Thyroid gland (tissue), 4 donors: Measurements from ENCODE around the gene SMURF1.

Experiments
- POLR2A ChIP-seq, 2 donors: fragments of 450-650 bp; IDR thresholded peaks; one replicate each; pipeline ENCODE4 v1.6.1; 2017; ENCODE audit warnings: antibody characterized with exemption in 2 of 2, mild to moderate bottlenecking in 2 of 2, moderate library complexity in 1 of 2
- TF ChIP-seq, protein P1 (sequence below), 6 experiments: fragments of 200-600 bp in 3 of 6; fragments of 450-650 bp in 3 of 6; sonication (generic) in 3 of 6; IDR thresholded peaks; one replicate each; pipeline ENCODE4 v1.5.1; 2016 to 2019; ENCODE audit warnings: antibody characterized with exemption in 6 of 6, mild to moderate bottlenecking in 2 of 6, inconsistent platforms in 1 of 6, moderate library complexity in 1 of 6

DNA sequence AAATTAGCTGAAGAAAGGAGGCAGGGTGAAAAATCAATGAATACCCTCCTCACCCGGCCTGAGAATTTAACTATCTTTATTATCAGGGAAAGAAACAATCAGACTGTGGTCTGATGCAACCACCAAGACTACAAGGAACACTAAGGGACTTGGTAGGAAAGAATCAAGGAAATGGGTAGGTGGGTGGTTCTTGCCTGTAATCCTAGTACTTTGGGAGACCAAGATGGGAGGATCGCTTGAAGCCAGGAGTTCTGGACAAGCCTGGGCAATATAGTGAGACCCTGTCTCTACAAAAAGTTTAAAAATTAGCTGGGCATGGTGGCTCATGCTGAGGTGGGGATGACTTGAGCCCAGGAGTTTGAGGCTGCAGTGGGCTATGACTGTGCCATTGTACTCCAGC lies 12.6 kb downstream of the SMURF1 start:
- TF ChIP-seq POLR2A (IDR thresholded peaks at IDR 0.05) = no peak
- TF ChIP-seq, protein P1, sequence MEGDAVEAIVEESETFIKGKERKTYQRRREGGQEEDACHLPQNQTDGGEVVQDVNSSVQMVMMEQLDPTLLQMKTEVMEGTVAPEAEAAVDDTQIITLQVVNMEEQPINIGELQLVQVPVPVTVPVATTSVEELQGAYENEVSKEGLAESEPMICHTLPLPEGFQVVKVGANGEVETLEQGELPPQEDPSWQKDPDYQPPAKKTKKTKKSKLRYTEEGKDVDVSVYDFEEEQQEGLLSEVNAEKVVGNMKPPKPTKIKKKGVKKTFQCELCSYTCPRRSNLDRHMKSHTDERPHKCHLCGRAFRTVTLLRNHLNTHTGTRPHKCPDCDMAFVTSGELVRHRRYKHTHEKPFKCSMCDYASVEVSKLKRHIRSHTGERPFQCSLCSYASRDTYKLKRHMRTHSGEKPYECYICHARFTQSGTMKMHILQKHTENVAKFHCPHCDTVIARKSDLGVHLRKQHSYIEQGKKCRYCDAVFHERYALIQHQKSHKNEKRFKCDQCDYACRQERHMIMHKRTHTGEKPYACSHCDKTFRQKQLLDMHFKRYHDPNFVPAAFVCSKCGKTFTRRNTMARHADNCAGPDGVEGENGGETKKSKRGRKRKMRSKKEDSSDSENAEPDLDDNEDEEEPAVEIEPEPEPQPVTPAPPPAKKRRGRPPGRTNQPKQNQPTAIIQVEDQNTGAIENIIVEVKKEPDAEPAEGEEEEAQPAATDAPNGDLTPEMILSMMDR (IDR thresholded peaks at IDR 0.05) = no peak
